ENCODE results near the gene EMILIN2.

Gene EMILIN2

DNA sequence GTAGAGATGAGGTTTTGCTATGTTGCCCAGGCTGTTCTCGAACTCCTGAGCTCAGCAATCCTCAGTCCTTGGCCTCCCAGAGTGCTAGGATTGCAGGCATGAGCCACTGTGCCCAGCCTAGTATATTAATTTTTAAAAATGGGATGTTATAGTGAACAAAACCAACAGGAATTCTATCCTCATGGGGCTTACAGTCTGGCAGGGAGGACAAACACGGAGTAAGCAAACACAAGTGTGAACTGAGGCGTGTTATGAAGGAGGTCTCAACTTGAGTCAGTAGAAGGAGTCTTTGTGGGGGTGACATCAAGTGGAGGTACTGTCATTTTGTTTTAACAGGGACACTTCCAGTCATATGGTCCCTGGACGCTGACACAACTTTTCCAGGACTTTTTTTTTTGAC, 33.1 kb downstream of the EMILIN2 start:
- DNase-seq: no peak

DNA sequence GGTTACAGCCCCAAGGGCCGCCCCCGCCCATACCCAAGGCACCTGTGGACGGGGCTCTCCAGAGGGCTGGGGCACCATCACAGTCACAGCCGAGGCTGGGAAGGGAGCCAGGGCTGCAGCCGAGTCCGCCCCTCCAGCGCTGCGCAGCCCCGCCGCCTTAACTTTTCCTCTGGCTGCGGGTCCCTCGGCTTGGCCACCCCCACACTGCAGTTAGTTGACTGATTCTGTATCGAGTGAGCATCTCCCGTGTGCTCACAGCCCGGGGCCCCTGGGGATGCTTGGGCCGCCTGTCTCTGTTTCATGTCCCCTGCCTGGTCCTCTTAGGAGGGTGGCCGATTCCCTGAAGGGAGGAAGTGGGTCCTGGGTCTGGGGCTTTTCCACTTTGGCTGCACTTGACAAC, 33.7 kb downstream of the EMILIN2 start:
- DNase-seq: no peak

DNA sequence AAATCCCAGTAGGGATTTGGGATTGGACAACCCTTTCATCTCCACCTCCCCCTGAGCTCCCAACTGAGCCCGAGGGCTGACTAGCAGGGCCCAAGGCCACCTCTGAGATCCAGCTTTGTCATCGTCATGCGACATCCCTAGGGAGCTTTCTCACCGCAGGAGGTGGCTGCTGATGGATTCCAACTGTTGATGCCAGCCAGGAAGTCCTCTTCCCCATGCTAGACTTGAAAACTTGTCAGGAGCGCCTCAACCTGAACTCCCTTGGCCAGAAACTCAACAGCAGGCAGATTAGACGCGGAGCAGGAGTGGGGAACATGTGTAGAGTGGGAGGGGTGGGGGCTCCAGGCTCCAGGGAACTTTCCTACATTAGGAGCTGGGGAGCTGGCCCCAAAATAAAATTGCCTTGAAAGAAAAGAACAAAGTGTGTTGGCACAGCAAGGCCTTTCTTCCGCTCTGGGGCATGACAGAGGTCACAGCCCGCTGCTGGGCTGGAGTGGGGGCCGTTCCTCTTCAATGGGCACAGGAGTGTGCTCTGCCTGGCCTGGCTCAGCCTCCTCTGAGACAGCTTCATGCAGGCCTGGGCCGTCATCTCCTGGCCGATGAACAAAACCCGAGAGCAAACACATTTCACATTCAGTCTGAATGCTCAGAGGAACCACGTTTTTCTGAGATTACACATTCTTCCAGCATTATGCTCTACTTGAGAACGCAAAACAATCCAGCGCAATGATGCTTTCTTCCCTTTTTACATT, 34.5 kb downstream of the EMILIN2 start:
- peak; percentile 72 for DNase-seq

DNA sequence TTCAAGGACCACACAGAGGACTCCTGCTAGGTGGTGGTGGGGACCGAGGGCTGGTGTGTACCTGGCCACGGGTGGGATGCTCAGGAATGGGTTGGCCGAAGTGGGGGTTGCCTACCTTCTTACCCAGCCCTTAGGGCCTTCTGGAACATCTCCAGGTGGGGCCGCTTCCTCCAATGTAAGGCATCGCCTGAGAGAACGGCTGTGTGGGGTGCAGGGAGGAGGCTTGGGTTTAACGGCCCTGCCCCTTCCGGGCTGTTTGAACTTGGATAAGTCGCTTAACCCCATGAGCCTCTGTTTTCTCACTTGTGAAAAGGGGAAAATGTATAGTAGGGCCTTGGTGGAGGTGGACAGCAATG, 35.0 kb downstream of the EMILIN2 start:
- no peak for DNase-seq

DNA sequence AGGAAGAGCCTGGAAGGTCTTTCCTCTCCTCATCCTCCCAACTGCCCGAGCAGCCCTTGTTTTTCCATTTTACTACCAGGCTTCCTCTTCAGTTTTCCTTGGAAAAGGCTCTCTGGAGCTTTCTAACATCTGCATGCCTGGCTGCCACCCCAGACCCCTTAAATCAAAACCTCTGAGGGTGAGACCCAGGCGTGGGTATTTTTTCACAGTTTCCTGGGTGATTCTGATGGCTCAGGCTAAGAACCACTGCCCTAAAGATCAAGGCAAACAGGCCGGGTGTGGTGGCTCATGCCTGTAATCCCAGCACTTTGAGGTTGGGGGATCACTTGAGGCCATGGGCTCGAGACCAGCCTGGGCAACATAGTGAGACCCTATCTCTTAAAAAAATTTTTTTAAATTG, 35.4 kb downstream of the EMILIN2 start:
- DNase-seq: no peak

DNA sequence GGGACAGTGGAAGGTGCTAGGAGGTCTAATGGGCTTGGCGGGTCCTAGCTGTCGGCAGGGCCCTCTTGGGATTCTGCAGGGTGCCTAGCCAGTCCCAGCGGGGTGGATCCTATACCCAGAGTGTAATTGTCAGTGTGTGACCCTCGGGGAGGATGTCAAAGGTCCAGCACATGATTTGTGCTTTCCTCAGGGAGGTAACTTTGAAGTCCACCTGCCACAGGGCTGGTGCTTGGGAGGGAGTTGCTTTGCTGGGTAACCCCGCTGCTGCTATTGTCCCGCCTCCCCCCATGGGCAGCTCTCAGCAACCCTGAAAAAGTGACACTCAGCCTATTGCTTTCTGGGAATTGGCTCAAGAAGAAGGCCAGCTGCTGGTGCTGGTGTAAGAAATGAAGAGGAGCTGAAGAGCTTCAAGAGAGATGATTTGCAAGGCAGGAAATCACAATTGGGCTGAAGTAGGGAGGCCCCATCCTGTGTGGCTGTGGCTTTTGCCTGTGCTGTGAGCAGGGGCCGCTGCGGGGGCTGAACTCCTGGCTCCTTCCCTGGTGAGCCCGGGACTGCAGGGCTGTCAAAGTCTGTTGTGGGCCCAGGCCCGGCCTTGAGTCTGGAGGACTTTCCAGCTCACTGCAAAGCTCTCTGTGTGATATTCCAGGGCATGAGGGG, 36.4 kb downstream of the EMILIN2 start:
- DNase-seq: no peak

DNA sequence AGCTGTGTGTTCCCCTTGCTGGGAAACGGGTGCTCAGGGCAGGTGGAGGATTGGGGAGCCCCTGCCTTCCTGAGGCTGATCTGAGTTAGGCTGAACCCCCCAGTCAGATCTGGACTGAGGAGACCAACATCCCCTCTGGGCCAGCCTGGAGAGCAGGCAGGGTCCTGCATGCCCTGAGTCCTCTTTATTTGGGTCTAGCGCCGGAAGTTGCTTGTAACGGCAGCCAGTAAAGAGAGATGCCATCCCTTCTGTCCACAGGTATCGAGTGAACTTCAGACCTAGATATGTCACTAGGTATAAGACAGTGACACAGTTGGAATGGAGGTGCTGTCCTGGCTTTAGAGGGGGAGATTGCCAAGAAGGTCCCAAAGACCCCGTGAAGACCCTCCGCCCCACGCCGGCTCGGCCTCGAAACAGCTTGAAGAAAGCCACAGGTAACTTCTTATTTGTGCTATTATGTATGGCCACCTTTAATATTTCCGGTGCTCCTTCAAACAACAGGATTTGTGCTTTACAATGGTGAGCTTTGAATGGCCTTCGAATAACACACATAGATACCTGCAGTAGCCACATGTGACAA, 38.0 kb downstream of the EMILIN2 start:
- DNase-seq: no peak

DNA sequence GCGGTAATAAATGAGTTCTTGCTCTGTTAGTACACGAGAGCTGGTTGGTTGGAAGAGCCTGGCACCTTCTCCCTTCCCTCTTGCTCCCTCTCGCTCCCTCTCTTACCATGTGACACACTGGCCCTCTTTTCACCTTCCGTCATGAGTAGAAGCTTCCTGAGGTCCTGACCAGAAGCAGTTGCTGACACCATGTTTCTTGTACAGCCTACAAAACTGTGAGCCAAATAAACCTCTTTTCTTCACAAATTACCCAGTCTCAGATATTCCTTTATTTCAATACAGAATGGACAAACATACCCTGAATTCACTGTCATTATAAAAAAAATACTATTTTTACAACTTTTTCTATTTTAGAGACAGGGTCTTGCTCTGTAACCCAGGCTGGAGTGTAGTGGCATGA, 40.7 kb downstream of the EMILIN2 start:
- DNase-seq: no peak

DNA sequence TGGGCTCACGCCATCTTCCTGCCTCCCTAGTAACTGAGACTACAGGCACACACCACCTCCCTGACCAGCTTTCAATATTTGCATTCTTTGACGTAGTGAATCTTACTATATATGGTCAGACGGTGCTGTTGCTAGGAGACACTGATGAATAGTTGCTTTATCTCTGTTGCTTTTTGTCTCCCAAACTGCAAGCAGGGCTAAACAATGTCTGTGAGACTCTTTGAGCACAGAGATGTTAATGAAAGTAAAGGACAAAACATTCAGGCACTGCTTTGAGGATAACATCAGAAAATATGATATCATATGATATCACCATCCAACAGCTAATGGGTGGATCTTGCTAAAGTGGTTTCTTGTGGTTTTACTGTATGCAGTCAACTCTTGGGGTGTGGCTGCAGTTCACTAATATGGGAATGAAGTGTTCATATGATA, 43.0 kb downstream of the EMILIN2 start:
- peak; percentile 65 for DNase-seq

DNA sequence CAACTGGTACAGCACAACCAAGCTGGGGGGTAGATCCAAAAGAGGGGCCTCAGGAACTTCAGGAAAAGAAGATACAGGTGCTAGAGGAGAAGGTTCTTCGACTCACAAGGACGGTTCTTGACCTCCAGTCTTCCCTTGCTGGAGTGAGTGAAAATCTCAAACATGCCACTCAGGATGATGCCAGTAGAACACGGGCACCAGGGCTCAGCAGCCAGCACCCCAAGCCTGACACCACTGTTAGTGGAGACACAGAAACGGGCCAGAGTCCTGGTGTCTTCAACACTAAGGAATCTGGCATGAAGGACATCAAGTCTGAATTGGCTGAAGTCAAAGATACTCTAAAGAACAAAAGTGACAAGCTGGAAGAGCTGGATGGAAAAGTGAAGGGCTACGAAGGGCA, 43.8 kb downstream of the EMILIN2 start:
- DNase-seq: no peak

DNA sequence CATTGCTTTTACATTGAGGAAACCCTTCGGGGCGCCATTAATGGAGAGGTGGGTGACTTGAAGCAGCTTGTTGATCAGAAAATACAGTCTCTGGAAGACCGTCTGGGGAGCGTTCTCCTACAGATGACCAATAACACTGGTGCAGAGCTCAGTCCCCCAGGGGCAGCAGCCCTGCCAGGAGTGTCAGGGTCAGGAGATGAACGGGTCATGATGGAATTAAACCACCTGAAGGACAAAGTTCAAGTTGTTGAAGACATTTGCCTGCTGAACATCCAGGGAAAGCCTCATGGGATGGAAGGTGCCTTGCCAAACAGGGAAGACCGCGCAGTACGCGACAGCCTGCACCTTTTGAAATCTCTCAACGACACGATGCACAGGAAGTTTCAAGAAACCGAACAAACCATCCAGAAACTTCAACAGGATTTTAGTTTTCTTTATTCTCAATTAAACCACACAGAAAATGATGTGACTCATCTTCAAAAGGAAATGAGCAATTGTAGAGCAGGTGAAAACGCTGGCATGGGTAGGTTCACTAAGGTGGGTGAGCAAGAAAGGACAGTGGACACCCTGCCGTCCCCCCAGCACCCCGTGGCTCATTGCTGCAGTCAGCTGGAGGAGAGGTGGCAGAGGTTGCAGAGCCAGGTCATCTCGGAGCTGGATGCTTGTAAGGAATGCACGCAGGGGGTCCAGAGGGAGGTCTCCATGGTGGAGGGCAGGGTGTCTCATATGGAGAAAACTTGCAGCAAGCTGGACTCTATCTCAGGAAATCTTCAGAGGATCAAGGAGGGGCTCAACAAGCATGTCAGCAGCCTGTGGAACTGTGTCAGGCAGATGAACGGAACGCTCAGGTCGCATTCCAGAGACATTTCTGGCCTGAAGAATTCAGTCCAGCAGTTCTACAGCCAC, 45.0 kb downstream of the EMILIN2 start:
- no peak for DNase-seq

DNA sequence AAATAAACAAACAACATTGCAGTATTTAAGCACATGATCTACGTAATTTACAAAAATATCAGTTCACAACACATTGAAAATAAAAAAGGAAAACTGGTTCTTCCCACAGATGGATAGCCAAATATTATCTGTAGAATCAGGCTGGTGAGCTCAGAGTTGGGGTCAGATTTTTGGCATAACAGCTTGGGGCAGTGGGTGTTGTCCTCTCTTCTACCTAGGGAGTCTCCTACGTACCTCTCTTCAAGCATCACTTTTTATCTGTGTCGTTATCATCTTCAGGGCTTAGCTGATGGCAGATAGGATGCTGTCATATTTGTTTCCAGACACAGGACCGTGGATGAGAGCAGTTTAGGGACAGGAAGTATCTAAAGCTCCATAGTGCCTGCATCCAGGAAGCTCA, 46.2 kb downstream of the EMILIN2 start:
- no peak for DNase-seq

DNA sequence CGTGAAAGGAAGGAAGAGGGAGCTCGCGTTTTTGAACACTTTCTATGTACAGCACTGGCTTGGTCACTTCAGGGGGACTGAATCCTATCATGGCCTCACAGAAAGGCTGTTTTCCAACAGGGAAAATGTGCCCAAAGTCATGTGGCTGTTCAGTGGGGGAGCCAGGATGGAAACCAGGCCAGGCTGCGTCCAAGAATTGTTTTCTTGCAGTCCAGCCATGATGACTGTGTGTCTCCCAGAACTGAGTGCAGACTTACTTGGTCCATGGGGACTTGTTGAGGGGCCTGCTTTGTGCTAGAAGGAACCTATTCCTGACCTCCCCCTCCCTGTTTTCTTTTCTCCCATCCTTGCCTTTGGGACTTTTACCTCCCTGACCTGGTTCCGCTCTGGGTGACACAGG, 46.9 kb downstream of the EMILIN2 start:
- no peak for DNase-seq

DNA sequence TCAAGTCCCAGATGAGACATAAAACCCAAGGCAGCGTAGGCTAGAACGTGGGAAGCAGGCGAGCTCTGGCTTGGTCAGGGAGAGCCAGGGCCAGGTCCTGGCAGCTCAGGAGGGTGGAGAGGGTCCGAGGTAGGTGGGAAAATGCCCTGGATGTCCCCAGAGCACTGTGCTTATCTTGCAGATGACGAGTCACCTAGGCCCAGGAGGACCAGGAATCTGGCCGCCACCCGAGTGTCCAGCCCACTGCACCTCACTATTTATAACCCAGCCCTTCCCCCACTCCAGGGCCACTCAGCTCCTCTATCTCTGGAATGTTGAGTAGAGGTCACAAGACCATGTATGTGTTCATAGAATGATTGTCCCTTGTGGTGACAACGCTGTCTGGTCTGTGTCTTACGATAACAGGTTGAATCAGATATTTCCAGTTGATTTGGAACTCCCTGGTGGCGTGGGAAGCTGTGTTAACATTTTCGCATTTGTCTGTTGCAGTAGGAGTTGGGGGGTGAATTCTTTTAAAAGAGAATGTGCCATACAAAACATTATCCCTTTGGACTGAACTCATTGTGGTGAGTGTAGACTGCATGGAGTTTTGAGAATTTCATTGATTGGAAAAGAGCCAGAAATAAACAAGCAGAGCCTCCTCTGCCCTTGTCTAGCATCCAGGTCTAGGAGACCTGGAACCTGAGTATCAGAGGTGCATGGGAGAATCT, 47.5 kb downstream of the EMILIN2 start:
- DNase-seq: no peak

DNA sequence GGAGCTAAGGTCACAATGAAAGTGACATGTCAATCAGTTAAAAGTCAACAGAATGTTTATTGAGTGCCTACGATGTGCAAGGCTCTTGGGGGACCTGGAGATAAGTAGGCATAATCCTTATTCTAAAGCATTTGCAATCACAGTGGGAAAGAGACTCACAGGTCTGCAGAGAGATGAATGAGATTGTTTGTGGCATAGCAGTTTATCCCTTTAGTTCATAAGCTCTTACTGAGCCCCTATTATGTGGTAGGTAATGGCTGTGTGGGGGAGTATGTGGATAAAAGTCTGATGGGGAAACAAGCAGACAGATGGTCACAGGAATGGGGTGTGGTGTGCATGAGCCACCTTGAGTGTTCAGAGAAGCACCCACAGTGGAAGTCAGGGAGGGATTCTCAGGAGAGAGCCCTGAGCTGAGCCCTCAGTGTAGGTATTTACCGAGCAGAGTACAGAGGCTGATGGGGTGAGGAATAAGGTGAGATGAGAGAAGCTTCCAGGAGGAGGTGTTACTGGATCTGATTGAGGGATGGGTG, 48.1 kb downstream of the EMILIN2 start:
- no peak for DNase-seq

DNA sequence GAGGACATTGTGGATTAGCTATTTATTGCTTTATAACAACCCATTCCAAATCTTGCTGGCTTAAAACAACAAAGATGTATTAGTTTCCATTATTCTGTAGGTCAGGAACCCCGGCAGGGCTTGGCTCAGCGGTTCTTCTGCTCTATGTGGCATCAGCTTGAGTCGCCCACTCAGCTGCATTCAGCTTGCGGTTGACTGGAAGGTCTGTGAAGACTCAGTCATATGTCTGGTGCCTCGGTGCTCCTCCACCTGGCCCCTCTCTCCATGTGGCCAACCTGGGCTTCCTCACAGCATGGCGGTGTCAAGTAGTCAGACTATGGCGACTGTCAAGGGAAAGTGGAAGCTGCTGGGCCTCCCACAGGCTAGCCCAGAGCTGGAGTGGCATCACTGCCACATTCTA, 48.6 kb downstream of the EMILIN2 start:
- no peak for DNase-seq

DNA sequence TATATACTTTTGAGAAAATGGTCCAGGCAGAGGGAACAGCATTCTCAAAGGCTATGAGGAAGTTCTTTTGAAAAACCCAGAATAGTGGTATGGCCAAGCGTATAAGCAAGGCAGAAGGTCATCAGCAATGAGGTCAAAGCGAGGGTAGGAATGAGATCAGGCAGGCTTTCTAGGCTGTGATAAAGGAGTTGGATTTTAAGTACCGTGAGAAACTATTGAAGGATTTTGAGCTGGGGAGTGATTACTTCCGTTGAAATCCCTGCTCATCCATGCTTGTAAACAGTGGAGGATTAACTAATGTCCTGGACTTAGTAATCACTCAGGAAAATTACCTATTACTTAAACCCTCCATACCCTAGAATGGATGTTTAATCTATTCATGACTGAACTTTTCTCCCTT, 50.2 kb downstream of the EMILIN2 start:
- no peak for DNase-seq

DNA sequence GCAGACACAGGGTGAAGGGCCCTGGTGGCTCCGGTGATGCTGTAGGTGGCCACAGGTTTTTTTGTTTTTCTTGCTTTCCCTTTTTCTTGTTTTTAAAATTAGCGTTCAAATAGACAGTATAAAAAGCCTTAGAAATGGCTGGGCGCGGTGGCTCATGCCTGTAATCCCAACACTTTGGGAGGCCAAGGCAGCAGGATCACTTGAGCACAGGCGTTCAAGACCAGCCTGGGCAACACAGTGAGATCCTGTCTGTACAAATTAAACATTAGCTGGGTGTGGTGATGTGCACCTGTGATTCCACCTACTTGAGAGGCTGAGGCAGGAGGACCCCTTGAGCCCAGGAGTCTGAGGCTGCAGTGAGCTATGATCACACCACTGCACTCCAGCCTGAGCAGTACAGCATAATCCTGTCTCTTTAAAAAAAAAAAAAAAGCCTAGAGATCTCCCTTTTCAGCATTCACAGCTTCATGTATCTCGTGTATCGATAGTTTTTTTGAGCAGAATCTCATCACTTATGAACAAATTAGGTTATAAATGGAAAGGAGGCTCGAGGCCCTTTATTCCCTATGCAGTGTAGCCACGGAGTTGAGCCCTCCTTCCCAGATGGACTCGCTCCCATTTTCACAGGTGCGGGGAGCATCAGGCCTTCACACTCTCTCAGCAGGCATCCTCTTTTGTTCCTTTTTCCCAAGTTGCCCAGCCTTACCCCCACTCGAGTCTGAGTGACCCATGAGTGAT, 50.8 kb downstream of the EMILIN2 start:
- DNase-seq: no peak

DNA sequence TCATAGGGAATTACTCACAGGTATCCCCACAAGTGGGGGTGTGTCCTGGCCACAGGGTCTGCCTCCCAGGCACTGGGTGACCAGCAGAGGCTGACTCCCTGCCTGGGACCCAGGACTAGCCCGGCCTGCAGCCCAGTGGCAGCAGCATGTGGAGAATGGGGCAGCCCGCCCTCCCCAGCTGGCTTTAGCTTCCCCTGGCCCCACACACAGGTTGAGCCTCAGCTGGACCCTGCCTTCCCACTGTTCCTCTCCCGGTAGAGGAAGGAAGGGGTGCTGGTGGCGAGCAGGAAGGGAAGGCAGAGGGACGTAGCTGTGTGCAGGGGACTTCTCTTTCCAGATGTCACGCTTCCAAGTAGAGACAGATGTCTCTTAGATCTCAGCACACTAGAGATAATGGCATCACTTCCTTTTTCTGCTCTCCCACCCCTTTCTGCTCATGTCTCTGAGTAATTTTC, 51.4 kb downstream of the EMILIN2 start:
- peak; percentile 59 for DNase-seq

DNA sequence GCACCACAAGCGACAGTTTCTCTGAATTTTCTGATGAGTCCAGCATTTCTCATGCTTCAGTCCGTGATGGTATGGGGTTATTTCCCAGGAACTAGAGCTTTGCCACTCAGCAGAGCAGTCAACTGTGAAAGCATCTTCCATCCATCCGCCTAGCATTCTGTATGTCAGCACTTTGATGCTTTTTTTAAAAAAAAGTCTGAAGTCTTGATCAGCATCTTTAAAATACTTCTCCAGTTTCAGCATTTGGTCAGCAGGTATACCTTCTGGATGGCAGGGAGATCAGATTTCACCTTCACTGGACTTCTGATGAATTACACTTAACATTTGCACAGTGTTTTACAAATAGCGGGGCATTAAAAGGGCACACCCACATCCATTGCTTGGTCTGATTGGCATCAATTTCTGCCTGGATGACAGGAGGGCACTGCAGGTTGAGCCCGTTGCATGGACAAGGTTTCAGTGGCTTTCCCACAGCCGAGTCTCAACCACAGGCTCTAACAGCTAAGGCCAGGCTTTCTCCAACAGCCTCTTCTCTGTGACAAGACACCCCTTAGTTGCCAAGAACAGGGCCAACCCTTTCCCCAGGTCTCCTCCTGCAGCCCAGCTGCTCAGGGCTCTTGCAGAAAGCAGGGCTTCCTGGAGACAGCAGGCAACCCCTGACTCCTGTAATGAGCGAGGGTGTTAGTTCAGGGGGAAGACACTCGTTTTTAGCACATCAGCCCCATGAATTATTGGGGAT, 54.0 kb downstream of the EMILIN2 start:
- DNase-seq: peak; percentile 34

DNA sequence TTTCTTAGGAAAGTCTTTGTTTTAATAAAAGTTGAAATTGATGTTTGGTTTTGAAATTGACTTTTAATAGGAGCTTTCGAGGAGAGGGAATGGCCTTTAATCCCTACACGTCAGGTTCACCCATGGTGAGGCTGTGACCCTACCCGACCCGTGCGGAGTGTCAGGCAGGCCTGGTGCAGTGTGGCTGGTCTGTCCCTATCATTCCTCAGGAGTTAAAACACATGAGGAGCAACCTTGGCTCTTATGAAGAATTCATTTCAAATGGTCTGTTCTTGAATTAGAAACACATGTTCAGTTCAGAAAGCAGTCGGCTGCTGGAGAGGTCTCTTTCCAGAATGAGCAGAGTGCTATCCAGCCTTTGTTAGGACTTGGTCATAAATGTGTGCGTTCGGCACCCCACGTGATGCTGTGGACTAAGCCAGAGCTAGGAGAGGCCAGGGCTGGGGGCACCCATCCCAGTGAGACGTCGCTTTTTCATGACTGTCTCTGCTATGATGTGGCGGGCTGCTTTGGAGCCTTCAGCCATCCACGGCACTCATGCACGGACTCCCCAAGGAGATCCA, 54.7 kb downstream of the EMILIN2 start:
- no peak for DNase-seq
